RWPE2 (cell line): ENCODE measurements around the gene HTR4.

Experiments used
- ATAC-seq: fragments of 200-7000 bp; cut with Tn5 transposase; 3 replicates; pipeline ENCODE4 v1.9.1; 2021; ENCODE audit warnings: low read depth
- DNase-seq: peaks from one replicate; pipeline ENCODE4 v3.0.0-alpha.2; 2020; ENCODE audit warnings: low spot score
- H3K27ac ChIP-seq: fragments of 450-650 bp; 2 replicates; pipeline ENCODE4 v1.5.1; 2017; ENCODE audit warnings: mild to moderate bottlenecking; ENCODE audit not compliant: poor library complexity, severe bottlenecking
- H3K27me3 ChIP-seq: fragments of 250-450 bp; sonication (Bioruptor Pico); 2 replicates; pipeline ENCODE4 v1.5.1; 2021; ENCODE audit warnings: mild to moderate bottlenecking, moderate library complexity; ENCODE audit not compliant: insufficient read depth, poor library complexity, severe bottlenecking
- H3K36me3 ChIP-seq: fragments of 250-450 bp; sonication (Bioruptor Pico); 2 replicates; pipeline ENCODE4 v1.5.1; 2020; ENCODE audit warnings: low read depth, mild to moderate bottlenecking, moderate library complexity
- H3K4me1 ChIP-seq: fragments of 250-450 bp; sonication (Bioruptor Pico); 2 replicates; pipeline ENCODE4 v1.5.1; 2021; ENCODE audit warnings: mild to moderate bottlenecking, moderate library complexity; ENCODE audit not compliant: insufficient read depth, poor library complexity, severe bottlenecking
- H3K4me3 ChIP-seq: fragments of 250-450 bp; sonication (Bioruptor Pico); 2 replicates; pipeline ENCODE4 v1.5.1; 2021; ENCODE audit warnings: mild to moderate bottlenecking, moderate library complexity; ENCODE audit not compliant: severe bottlenecking
- H3K9me3 ChIP-seq: fragments of 250-450 bp; sonication (Bioruptor Pico); 2 replicates; pipeline ENCODE4 v1.5.1; 2021; ENCODE audit warnings: mild to moderate bottlenecking, moderate library complexity; ENCODE audit not compliant: severe bottlenecking
- CTCF ChIP-seq: fragments of 450-650 bp; IDR thresholded peaks from one replicate; pipeline ENCODE4 v1.5.1; 2017; ENCODE audit warnings: mild to moderate bottlenecking, moderate library complexity; ENCODE audit not compliant: poor library complexity, severe bottlenecking

HTR4 gene

GRCh38 chr5:148492351-148492750, 162.0 kb downstream of the HTR4 start:
- Histone ChIP-seq H3K27me3 (peaks cover 48% of the 10 kb centered on the region), H3K27ac (no peak overlapping the region), H3K4me3 (no peak overlapping the region), H3K4me1 (no peaks in the 10 kb centered on the region), H3K9me3 (no peaks in the 10 kb centered on the region), H3K36me3 (no peaks in the 10 kb centered on the region)
- TF ChIP-seq CTCF: no peak
- DNase-seq: no peak
- no peak for ATAC-seq

DNA sequence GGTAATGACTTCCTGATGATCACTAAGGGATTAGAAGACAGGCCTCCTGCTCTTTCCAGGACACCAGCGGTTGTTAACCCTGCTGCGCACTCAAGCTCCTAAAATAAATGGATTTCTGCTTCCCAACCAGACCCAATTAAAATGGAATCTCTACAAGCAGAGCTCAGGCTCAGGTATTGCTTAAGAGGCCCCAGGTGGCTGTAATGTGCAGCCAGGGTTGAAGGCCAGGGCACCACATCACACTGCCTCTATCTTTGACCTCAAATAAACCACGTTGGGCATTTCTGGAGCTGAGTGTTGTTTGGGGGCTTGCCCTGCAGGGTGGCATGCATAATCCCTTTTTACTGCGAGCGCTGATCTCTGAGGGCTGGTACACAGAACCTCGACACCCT, 162.5 kb downstream of the HTR4 start:
- Histone ChIP-seq H3K27me3 (peaks cover 48% of the 10 kb centered on the region), H3K27ac (no peak overlapping the region), H3K4me3 (no peak overlapping the region), H3K9me3 (no peaks in the 10 kb centered on the region), H3K36me3 (no peaks in the 10 kb centered on the region), H3K4me1 (no peaks in the 10 kb centered on the region)
- ATAC-seq (no peak), DNase-seq (no peak)
- TF ChIP-seq CTCF: no peak

- Histone ChIP-seq H3K27ac (no peak overlapping the region), H3K36me3 (no peaks in the 10 kb centered on the region), H3K4me1 (no peaks in the 10 kb centered on the region), H3K4me3 (no peak overlapping the region), H3K9me3 (no peaks in the 10 kb centered on the region), H3K27me3 (peaks cover 48% of the 10 kb centered on the region)
- DNase-seq: no peak
- no peak for ATAC-seq
- no peak for TF ChIP-seq CTCF
Measured at GRCh38 chr5:148491015-148491792, 163.1 kb downstream of the HTR4 start.

DNA sequence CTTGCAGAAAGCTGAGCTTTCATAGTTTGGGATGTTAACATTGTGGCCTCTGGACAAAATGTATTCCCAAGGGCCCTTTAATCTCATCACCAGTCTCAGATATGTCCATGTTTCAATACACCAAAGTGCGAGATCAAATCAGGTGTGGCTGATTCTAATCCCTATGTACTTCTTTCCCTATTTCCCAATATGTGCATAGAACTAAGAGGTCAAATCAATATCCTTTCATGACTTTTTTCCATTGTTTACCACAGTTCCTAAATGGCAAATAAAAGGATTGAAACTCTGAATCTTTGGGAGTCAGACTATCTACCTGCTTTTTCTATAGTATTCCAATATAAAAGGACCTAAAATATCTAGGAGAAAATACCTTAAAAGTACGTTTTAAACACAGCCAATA, 165.6 kb downstream of the HTR4 start:
- DNase-seq (no peak), ATAC-seq (no peak)
- TF ChIP-seq CTCF: no peak
- Histone ChIP-seq H3K9me3 (no peaks in the 10 kb centered on the region), H3K27ac (no peak overlapping the region), H3K27me3 (peaks cover 39% of the 10 kb centered on the region), H3K36me3 (no peaks in the 10 kb centered on the region), H3K4me1 (no peaks in the 10 kb centered on the region), H3K4me3 (no peak overlapping the region)

DNA sequence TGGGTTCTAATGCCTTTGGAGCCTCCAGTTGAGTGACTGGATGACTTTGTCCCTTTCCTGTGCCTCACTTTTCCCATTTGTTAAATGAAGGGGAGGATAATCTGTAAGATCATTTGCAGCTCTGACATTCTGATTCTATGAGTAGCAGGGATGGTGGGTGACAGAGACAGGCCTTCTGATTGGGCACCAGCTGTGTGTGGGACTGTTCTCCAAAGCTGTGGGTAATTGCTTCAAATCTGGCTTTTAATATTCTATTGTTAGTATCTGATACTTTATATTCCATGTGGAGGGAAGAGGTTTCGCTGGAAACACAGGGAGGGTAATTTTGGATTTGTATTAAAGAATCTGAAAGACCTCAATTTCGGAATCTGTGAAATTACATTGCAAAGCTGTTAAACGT, 167.9 kb downstream of the HTR4 start:
- H3K4me3 ChIP-seq: no peak overlapping the region
- peaks cover 18% of the 10 kb centered on the region for H3K27me3 ChIP-seq
- no peak overlapping the region for H3K27ac ChIP-seq
- H3K36me3 ChIP-seq: no peaks in the 10 kb centered on the region
- TF ChIP-seq CTCF: no peak
- DNase-seq (no peak), ATAC-seq (no peak)
- no peaks in the 10 kb centered on the region for H3K9me3 ChIP-seq
- H3K4me1 ChIP-seq: no peaks in the 10 kb centered on the region
